H1 (cell line): ENCODE measurements around the gene COL19A1. TPM values are rescaled to one million over a fixed set of nuclear protein-coding genes. Genes with fewer than 3 reads are reported as not detected.

Source experiments
- CBX5 ChIP-seq: fragments of 300-800, 300-1000 bp; sonication (generic); IDR thresholded peaks from 2 replicates; pipeline ENCODE4 v1.7.1; 2016; ENCODE audit warnings: antibody characterized with exemption, low read length, low read depth
- CHD7 ChIP-seq: fragments of 300-600 bp; sonication (generic); IDR thresholded peaks from 2 replicates; pipeline ENCODE4 v1.7.1; 2012; ENCODE audit warnings: low read length, moderate library complexity, mild to moderate bottlenecking, inconsistent platforms; ENCODE audit not compliant: insufficient replicate concordance
- E2F6 ChIP-seq: IDR thresholded peaks from 2 replicates; pipeline ENCODE4 v1.6.1; 2012; ENCODE audit warnings: inconsistent platforms
- EGR1 ChIP-seq: IDR thresholded peaks from 2 replicates; pipeline ENCODE4 v1.6.1; 2011; ENCODE audit warnings: low read depth, low read length, borderline replicate concordance
- EZH2 ChIP-seq: fragments of 200-600 bp; sonication (generic); IDR thresholded peaks from 2 replicates; pipeline ENCODE4 v1.7.1; 2012; ENCODE audit warnings: low read depth, mild to moderate bottlenecking, moderate library complexity, low read length, inconsistent platforms; ENCODE audit not compliant: severe bottlenecking
- HDAC2 ChIP-seq, 2 experiments: fragments of 300-600 bp in 1 of 2; sonication (generic) in 1 of 2; IDR thresholded peaks; 2 replicates each; pipeline ENCODE4 v1.6.1; 2011 to 2012; ENCODE audit warnings: low read depth in 2 of 2, low read length in 2 of 2, mild to moderate bottlenecking in 2 of 2, moderate library complexity in 2 of 2, borderline replicate concordance in 1 of 2, inconsistent platforms in 1 of 2
- HDAC6 ChIP-seq: IDR thresholded peaks from one replicate; pipeline ENCODE4 v1.7.1; 2012; ENCODE audit warnings: low read depth, mild to moderate bottlenecking, inconsistent platforms, low read length, moderate library complexity
- POLR2AphosphoS5 ChIP-seq: IDR thresholded peaks from 2 replicates; pipeline ENCODE4 v1.6.1; 2011; ENCODE audit warnings: low read depth, low read length
- SP2 ChIP-seq: IDR thresholded peaks from 2 replicates; pipeline ENCODE4 v1.6.1; 2012; ENCODE audit warnings: mild to moderate bottlenecking, low read length, inconsistent platforms
- TAF7 ChIP-seq: optimal IDR thresholded peaks from 2 replicates; pipeline ENCODE3; 2011; ENCODE audit warnings: low read depth, mild to moderate bottlenecking, inconsistent platforms, low read length, moderate library complexity, borderline replicate concordance
- polyA plus RNA-seq, 7 experiments: library from polyadenylated mRNA; depleted of rRNA in 3 of 7; stranded (reverse) in 5 of 7; unstranded in 2 of 7; fragments of >200 nt in 5 of 7; fragments of 200-250 nt in 2 of 7; gene quantifications; 1 replicate in 5 of 7; 2 replicates in 1 of 7; 4 replicates in 1 of 7; pipeline versions ENCODE4 v1.2.1 to v1.2.3, GENCODE V29; 2011 to 2013; ENCODE audit warnings: missing spikeins in 2 of 7, mixed read lengths in 2 of 7
- total RNA-seq: library from RNA; stranded (reverse); fragmentation: NEBNext Ultra II Directional; extraction: Animal tissue kit (Norgen Biotek cat#: 25700); gene quantifications from 2 replicates; pipeline ENCODE4 v1.2.1, GENCODE V29; 2021

COL19A1 gene
- total and polyA plus RNA-seq, 2 of the 8 experiments (the other 6 are each of a cell fraction or from before 2014, with no cell fraction given) = not detected

DNA sequence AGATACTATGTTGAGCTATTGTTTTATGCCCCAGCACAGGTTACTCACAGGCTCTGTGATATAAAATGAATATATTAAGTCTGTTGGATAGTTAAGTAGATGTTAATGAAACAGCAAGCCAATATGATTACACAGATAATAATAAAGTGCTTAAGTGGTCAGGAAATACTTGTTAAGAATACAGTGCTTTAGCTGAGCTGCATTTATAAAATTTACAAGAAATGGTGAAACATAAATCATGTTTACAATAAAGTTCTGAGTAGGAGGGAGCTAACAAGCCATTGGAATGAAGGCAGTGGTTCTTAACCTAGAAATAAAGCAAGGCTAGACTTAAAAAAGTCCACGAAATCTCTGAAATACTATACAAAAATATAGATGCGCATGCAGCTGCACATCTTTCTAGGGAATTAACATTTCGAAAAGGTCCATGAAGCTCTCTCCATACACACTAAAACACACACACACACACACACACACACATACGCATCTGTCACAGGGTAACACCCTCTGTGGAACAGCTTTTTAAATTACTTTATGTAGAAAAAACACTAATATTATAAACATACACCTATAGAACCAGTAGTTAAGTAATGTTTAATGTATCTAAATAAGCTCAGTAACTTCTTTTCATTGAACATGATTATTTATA lies 349.2 kb downstream of the COL19A1 start (continued):
- no peak for TF ChIP-seq CHD7
- no peak for TF ChIP-seq POLR2AphosphoS5
- TF ChIP-seq E2F6 = no peak
- TF ChIP-seq CBX5 = no peak
- TF ChIP-seq EGR1 = no peak
- no peak for TF ChIP-seq EZH2
- no peak for TF ChIP-seq HDAC6
- TF ChIP-seq SP2 = no peak
- TF ChIP-seq TAF7 = no peak
- TF ChIP-seq HDAC2 (IDR thresholded peaks at IDR 0.05; ENCODE audit: borderline replicate concordance in 1 of 2, low read depth in 2 of 2, low read length in 2 of 2) = no peak
